H9 (cell line): ENCODE results near the gene SCCPDH. TPM values are rescaled to one million over a fixed set of nuclear protein-coding genes. Genes with fewer than 3 reads are reported as not detected.
A peak's percentile ranks its signal among the peaks of the same experiment; 100 is the strongest.

ENCODE experiments used
- DNase-seq: peaks from one replicate; pipeline ENCODE4 v3.0.0-alpha.2; 2017
- H2AFZ ChIP-seq: one replicate; pipeline ENCODE4 v1.6.1; 2013; ENCODE audit warnings: mild to moderate bottlenecking, low read length, control low read depth, moderate library complexity
- H2AK5ac ChIP-seq: 2 replicates; pipeline ENCODE4 v1.6.1; 2013; ENCODE audit warnings: low read length, control low read depth, mixed read lengths; ENCODE audit not compliant: insufficient read length
- H2BK120ac ChIP-seq: one replicate; pipeline ENCODE4 v1.6.1; 2013; ENCODE audit warnings: low read depth, mild to moderate bottlenecking, low read length, control low read depth, inconsistent platforms; ENCODE audit not compliant: poor library complexity, severe bottlenecking
- H2BK12ac ChIP-seq: 2 replicates; pipeline ENCODE4 v1.6.1; 2013; ENCODE audit warnings: low read length, control low read depth, mixed read lengths, low read depth; ENCODE audit not compliant: insufficient read length
- H2BK15ac ChIP-seq: 2 replicates; pipeline ENCODE4 v1.6.1; 2013; ENCODE audit warnings: low read depth, low read length, control low read depth
- H2BK20ac ChIP-seq: one replicate; pipeline ENCODE4 v1.6.1; 2013; ENCODE audit warnings: low read depth, mild to moderate bottlenecking, low read length, control low read depth, inconsistent platforms; ENCODE audit not compliant: poor library complexity, severe bottlenecking
- H2BK5ac ChIP-seq: 2 replicates; pipeline ENCODE4 v1.6.1; 2013; ENCODE audit warnings: low read length, control low read depth, mixed read lengths; ENCODE audit not compliant: insufficient read length
- H3K14ac ChIP-seq: 2 replicates; pipeline ENCODE4 v1.6.1; 2013; ENCODE audit warnings: low read length, control low read depth; ENCODE audit not compliant: insufficient read depth
- H3K18ac ChIP-seq: 2 replicates; pipeline ENCODE4 v1.6.1; 2013; ENCODE audit warnings: low read depth, mild to moderate bottlenecking, mixed read lengths, low read length, control low read depth; ENCODE audit not compliant: insufficient read length
- H3K23ac ChIP-seq: 2 replicates; pipeline ENCODE4 v1.6.1; 2013; ENCODE audit warnings: low read length, control low read depth, mixed read lengths, low read depth; ENCODE audit not compliant: insufficient read length
- H3K23me2 ChIP-seq: 2 replicates; pipeline ENCODE4 v1.6.1; 2013; ENCODE audit warnings: low read depth, mild to moderate bottlenecking, mixed read lengths, low read length, control low read depth; ENCODE audit not compliant: insufficient read length, poor library complexity, severe bottlenecking
- H3K27ac ChIP-seq: 2 replicates; pipeline ENCODE4 v1.5.1; 2013; ENCODE audit warnings: low read length, control low read depth, mixed read lengths, low read depth; ENCODE audit not compliant: insufficient read length
- H3K27me3 ChIP-seq: 2 replicates; pipeline ENCODE4 v1.6.1; 2013; ENCODE audit warnings: low read length, control low read depth, inconsistent platforms; ENCODE audit not compliant: insufficient read depth
- H3K4ac ChIP-seq: 2 replicates; pipeline ENCODE4 v1.6.1; 2013; ENCODE audit warnings: low read depth, mild to moderate bottlenecking, control low read depth, inconsistent platforms, low read length, moderate library complexity
- H3K4me1 ChIP-seq: 2 replicates; pipeline ENCODE4 v1.6.1; 2013; ENCODE audit warnings: low read length, control low read depth, inconsistent platforms; ENCODE audit not compliant: insufficient read depth
- H3K4me2 ChIP-seq: 2 replicates; pipeline ENCODE4 v1.6.1; 2013; ENCODE audit warnings: low read length, control low read depth, mixed read lengths; ENCODE audit not compliant: insufficient read length, insufficient read depth
- H3K56ac ChIP-seq: 2 replicates; pipeline ENCODE4 v1.6.1; 2013; ENCODE audit warnings: low read depth, mild to moderate bottlenecking, mixed read lengths, low read length, control low read depth; ENCODE audit not compliant: insufficient read length
- H3K79me1 ChIP-seq: 2 replicates; pipeline ENCODE4 v1.6.1; 2013; ENCODE audit warnings: low read depth, mild to moderate bottlenecking, moderate library complexity, low read length, control low read depth, inconsistent platforms; ENCODE audit not compliant: insufficient read depth, poor library complexity, severe bottlenecking
- H3K79me2 ChIP-seq: 2 replicates; pipeline ENCODE4 v1.6.1; 2013; ENCODE audit warnings: low read length, control low read depth, inconsistent platforms; ENCODE audit not compliant: insufficient read depth
- H3K9ac ChIP-seq: 2 replicates; pipeline ENCODE4 v1.6.1; 2013; ENCODE audit warnings: low read length, control low read depth, mixed read lengths; ENCODE audit not compliant: insufficient read length; ENCODE audit errors: extremely low read depth
- H3K9me3 ChIP-seq: one replicate; pipeline ENCODE4 v1.6.1; 2013; ENCODE audit warnings: low read depth, low read length, inconsistent platforms; ENCODE audit not compliant: control insufficient read depth
- H3T11ph ChIP-seq: one replicate; pipeline ENCODE4 v1.6.1; 2013; ENCODE audit warnings: mild to moderate bottlenecking, low read length, control low read depth, inconsistent platforms
- H4K20me1 ChIP-seq: one replicate; pipeline ENCODE4 v1.6.1; 2013; ENCODE audit not compliant: control insufficient read depth, insufficient read length, insufficient read depth
- H4K5ac ChIP-seq: 2 replicates; pipeline ENCODE4 v1.6.1; 2013; ENCODE audit warnings: low read depth, mild to moderate bottlenecking, mixed read lengths, low read length, control low read depth; ENCODE audit not compliant: insufficient read length
- H4K8ac ChIP-seq: replicated peaks from 2 replicates; pipeline ENCODE4 v1.6.1; 2013; ENCODE audit warnings: low read length, control low read depth, mixed read lengths, low read depth; ENCODE audit not compliant: insufficient read length
- H4K91ac ChIP-seq: 2 replicates; pipeline ENCODE4 v1.6.1; 2013; ENCODE audit warnings: low read depth, mild to moderate bottlenecking, moderate library complexity, mixed read lengths, low read length, control low read depth; ENCODE audit not compliant: insufficient read length
- H3K27ac Mint-ChIP-seq, 3 experiments: 2 replicates in 2 of 3; 3 replicates in 1 of 3; pipeline ENCODE4 v1.8.0; 2020 to 2021; ENCODE audit warnings: mixed read lengths in 3 of 3, mild to moderate bottlenecking in 1 of 3, moderate library complexity in 1 of 3
- H3K27me3 Mint-ChIP-seq: 2 replicates; pipeline ENCODE4 v1.8.0; 2021; ENCODE audit warnings: low read depth, mild to moderate bottlenecking, moderate library complexity, mixed read lengths
- H3K36me3 Mint-ChIP-seq, 3 experiments: 2 replicates in 2 of 3; 3 replicates in 1 of 3; pipeline ENCODE4 v1.8.0; 2020 to 2021; ENCODE audit warnings: low read depth in 3 of 3, mixed read lengths in 3 of 3; ENCODE audit not compliant: insufficient read depth in 1 of 3
- H3K4me1 Mint-ChIP-seq, 2 experiments: 2 replicates each; pipeline ENCODE4 v1.8.0; 2020; ENCODE audit warnings: mixed read lengths in 2 of 2
- H3K4me3 Mint-ChIP-seq, 2 experiments: 2 replicates in 1 of 2; 3 replicates in 1 of 2; pipeline ENCODE4 v1.8.0; 2020 to 2021; ENCODE audit warnings: mild to moderate bottlenecking in 2 of 2, mixed read lengths in 2 of 2, moderate library complexity in 1 of 2
- H3K9me3 Mint-ChIP-seq, 2 experiments: 2 replicates in 1 of 2; 3 replicates in 1 of 2; pipeline ENCODE4 v1.8.0; 2020; ENCODE audit warnings: mild to moderate bottlenecking in 2 of 2, mixed read lengths in 2 of 2, moderate library complexity in 1 of 2
- CTCF ChIP-seq: fragments of 200-600 bp; sonication (generic); conservative IDR thresholded peaks from 3 replicates; pipeline ENCODE4 v1.8.0; 2021; ENCODE audit warnings: antibody characterized with exemption, mild to moderate bottlenecking
- WGBS: extraction: QIAGEN DNeasy Blood & Tissue Kit; methylation state at CpG from one replicate; pipeline ENCODE4 v1.1.7; 2013; ENCODE audit warnings: missing lambda C conversion rate, low lambda C conversion rate, mixed read lengths; ENCODE audit not compliant: insufficient read length; ENCODE audit errors: extremely low coverage; 5-methylcytosine and 5-hydroxymethylcytosine counted together
- total RNA-seq: library from RNA; stranded (reverse); gene quantifications from 2 replicates; pipeline ENCODE4 v1.2.1, GENCODE V29; 2021

The SCCPDH gene
- total RNA-seq, 1 experiment from 2014 or later, result 20.7 TPM

- H3K4ac ChIP-seq, result no peak overlapping the region
- H3K23ac ChIP-seq, result no peak overlapping the region
- H3K4me3 Mint-ChIP-seq, result peak overlapping the region in 1 of 2 experiments; percentile 52; a peak in 1 of 5 replicates
- H2AK5ac ChIP-seq, result no peak overlapping the region
- no peaks in the 10 kb centered on the region for H3K9me3 ChIP-seq
- H3K27ac Mint-ChIP-seq, result no peak overlapping the region
- H4K5ac ChIP-seq, result no peak overlapping the region
- no peak overlapping the region for H3K9ac ChIP-seq
- H4K20me1 ChIP-seq, result no peaks in the 10 kb centered on the region
- H2BK12ac ChIP-seq, result no peak overlapping the region
- peaks cover 0 to 2% (median 0%) of the 10 kb centered on the region in 3 experiments; a peak in 1 of 7 replicates for H3K36me3 Mint-ChIP-seq
- no peak overlapping the region for H2BK20ac ChIP-seq
- H3K18ac ChIP-seq, result no peak overlapping the region
- H2BK15ac ChIP-seq, result no peak overlapping the region
- H4K8ac ChIP-seq, result no peak overlapping the region
- WGBS, result no CpG with 5 or more reads among the region's 25 CpGs
- no peak overlapping the region for H4K91ac ChIP-seq
- H3K79me2 ChIP-seq, result no peaks in the 10 kb centered on the region
- no peaks in the 10 kb centered on the region for H3K79me1 ChIP-seq
- no peak overlapping the region for H2BK120ac ChIP-seq
- H2BK5ac ChIP-seq, result no peak overlapping the region
- DNase-seq, result no peak
- H3K23me2 ChIP-seq, result peaks cover 6% of the 10 kb centered on the region
- no peak overlapping the region for H3K56ac ChIP-seq
- H3T11ph ChIP-seq, result no peak overlapping the region
- peaks cover 5% of the 10 kb centered on the region; the same call in 1 of the 2 replicates for H3K27me3 Mint-ChIP-seq
- peaks cover 0 to 4% of the 10 kb centered on the region in 2 experiments; a peak in 1 of 5 replicates for H3K9me3 Mint-ChIP-seq
- H3K27me3 ChIP-seq, result no peaks in the 10 kb centered on the region
- no peak overlapping the region for H2AFZ ChIP-seq
- TF ChIP-seq CTCF, result no peak
- H3K14ac ChIP-seq, result no peak overlapping the region
- H3K4me1 Mint-ChIP-seq, result peaks cover 24 to 49% of the 10 kb centered on the region in 2 experiments
- no peak overlapping the region for H3K27ac ChIP-seq
- H3K4me1 ChIP-seq, result peaks cover 13% of the 10 kb centered on the region; the same call in 1 of the 2 replicates
- H3K4me2 ChIP-seq, result no peak overlapping the region
Observed at GRCh38 chr1:246792603-246793002, 68.4 kb downstream of the SCCPDH start.
